Pancreas (tissue), 10 donors: ENCODE measurements around the gene PVALB. TPM values are rescaled to one million over a fixed set of nuclear protein-coding genes. Genes with fewer than 3 reads are reported as not detected.
A peak's percentile ranks its signal among the peaks of the same experiment; 100 is the strongest.
"Not testable (repeated sequence)": the region's sequence is repeated elsewhere in the genome, so short reads cannot be mapped to it uniquely, and the experiment has no call there.

Source experiments
- ATAC-seq, 4 donors: fragments of 200-7000 bp; cut with Tn5 transposase; one replicate each; pipeline versions ENCODE4 v1.8.0 to v1.9.1; 2020; ENCODE audit warnings: mild to moderate bottlenecking in 4 of 4, moderate library complexity in 4 of 4
- DNase-seq, 6 donors: peaks; one replicate each; pipeline ENCODE4 v3.0.0-alpha.2; 2020
- FAIRE-seq: peaks from 2 replicates; lab custom pipeline; 2012; peaks lifted over from hg19 to GRCh38; lab: Jason Lieb, UNC
- H3K27ac ChIP-seq, 4 donors: fragments of 200-600 bp; sonication (generic); 1 replicate in 3 of 4; 2 replicates in 1 of 4; pipeline versions ENCODE4 v1.5.0 to v1.8.0; 2020
- H3K27me3 ChIP-seq, 4 donors: fragments of 200-600 bp; one replicate each; pipeline ENCODE4 v1.8.0; 2021
- H3K36me3 ChIP-seq, 3 donors: fragments of 200-600 bp; sonication (generic) in 1 of 3; one replicate each; pipeline versions ENCODE4 v1.5.0 to v1.8.0; 2020 to 2021
- H3K4me1 ChIP-seq, 3 donors: fragments of 200-600 bp; one replicate each; pipeline ENCODE4 v1.8.0; 2021
- H3K4me3 ChIP-seq, 4 donors: fragments of 200-600 bp; sonication (generic) in 2 of 4; one replicate each; pipeline versions ENCODE4 v1.5.0 to v1.8.0; 2020 to 2021
- H3K9me3 ChIP-seq, 4 donors: fragments of 200-600 bp; one replicate each; pipeline ENCODE4 v1.8.0; 2021
- CTCF ChIP-seq, 4 donors: fragments of 200-600 bp; sonication (generic) in 3 of 4; IDR thresholded peaks; one replicate each; pipeline versions ENCODE4 v1.5.0 to v1.8.0; 2021; ENCODE audit warnings: antibody characterized with exemption in 4 of 4
- WGBS, 2 donors: extraction: QIAGEN DNeasy Blood & Tissue Kit; methylation state at CpG; one replicate each; pipeline ENCODE4 v1.1.7; 2013; 5-methylcytosine and 5-hydroxymethylcytosine counted together
- intact Hi-C, 3 donors: fragments of 100-400 bp; cut with DNase I; formaldehyde crosslinking; loops; one replicate each; pipeline versions ENCODE4 v1.11.1 to v1.14.2; 2022
- polyA plus RNA-seq, 2 donors: library from polyadenylated mRNA; stranded (reverse); fragments of 200-250 nt; gene quantifications; one replicate each; pipeline ENCODE4 v1.2.3, GENCODE V29; 2013
- total RNA-seq, 6 donors: library from RNA; stranded (reverse); fragmentation: NEBNext Ultra II Directional in 4 of 6; extraction: Animal tissue kit (Norgen Biotek cat#: 25700) in 4 of 6; gene quantifications; one replicate each; pipeline versions ENCODE4 v1.2.1 to v1.2.4, GENCODE V29; 2021 to 2023
- donor health status: healthy with polysubstance abuse.
- donor health status: DM: no; HTN: no; CAD: no; lungs with moderate emphysema.
- donor health status: DM: no; HTN: no; CAD: no.
- donor health status: control.
- donor health status: control.
- donor health status: Bipolar disorder and iron deficiency.
- donor health status: DM: yes; HTN: yes; CAD: no.
- donor health status: DM: no; HTN: no; CAD: no.
- donor health status: DM: no; HTN: no; CAD: no.
- donor health status: DM: yes; HTN: yes; CAD: no.

Gene PVALB
- total and polyA plus RNA-seq, 8 donors: 0.54 TPM; not detected in 7

- Histone ChIP-seq H3K36me3 (no peaks in the 10 kb centered on the region), H3K4me3 (no peak overlapping the region), H3K27ac (no peak overlapping the region), H3K9me3 (no peaks in the 10 kb centered on the region), H3K4me1 (no peaks in the 10 kb centered on the region), H3K27me3 (no peaks in the 10 kb centered on the region)
- 80 to 83% methylated on average over 6 of the region's 6 CpGs for WGBS, 2 donors
- FAIRE-seq (no peak), DNase-seq (no peak), ATAC-seq (no peak)
- no peak for TF ChIP-seq CTCF (IDR thresholded peaks at IDR 0.05)
- intact Hi-C loops: no loop called here
Measured at GRCh38 chr22:36755316-36755715, 61.5 kb downstream of the PVALB start.

GRCh38 chr22:36754881-36755280 is 62.0 kb downstream of the PVALB start:
- WGBS, 2 donors: 88 to 89% methylated on average over 9 of the region's 9 CpGs
- FAIRE-seq, H3K27me3 ChIP-seq, H3K27ac ChIP-seq, H3K4me3 ChIP-seq, DNase-seq, H3K9me3 ChIP-seq, H3K4me1 ChIP-seq, intact Hi-C loops, H3K36me3 ChIP-seq, ATAC-seq: not testable (repeated sequence)

GRCh38 chr22:36753916-36754315 is 62.9 kb downstream of the PVALB start:
- intact Hi-C loops: no loop called here
- no peak for TF ChIP-seq CTCF (IDR thresholded peaks at IDR 0.05)
- no peak for ATAC-seq

GRCh38 chr22:36753120-36753802 is 63.6 kb downstream of the PVALB start:
- H3K36me3 ChIP-seq: no peaks in the 10 kb centered on the region
- ATAC-seq (peak in 2 of 4 donors; percentile 31 to 46), FAIRE-seq (no peak), DNase-seq (peak in 1 of 6 donors; percentile 35)
- no peak overlapping the region for H3K4me3 ChIP-seq
- H3K4me1 ChIP-seq: no peaks in the 10 kb centered on the region
- no peaks in the 10 kb centered on the region for H3K9me3 ChIP-seq
- no peaks in the 10 kb centered on the region for H3K27me3 ChIP-seq
- H3K27ac ChIP-seq: no peak overlapping the region
- intact Hi-C loops: no loop called here
- TF ChIP-seq CTCF (IDR thresholded peaks at IDR 0.05): no peak
- 55 to 65% methylated on average over 4 of the region's 4 CpGs for WGBS, 2 donors

More at GRCh38 chr22:36753916-36754315, 62.9 kb downstream of the PVALB start:
- Histone ChIP-seq H3K4me3 (no peak overlapping the region), H3K27me3 (no peaks in the 10 kb centered on the region), H3K4me1 (no peaks in the 10 kb centered on the region), H3K9me3 (no peaks in the 10 kb centered on the region), H3K36me3 (no peaks in the 10 kb centered on the region), H3K27ac (no peak overlapping the region)
- WGBS, 2 donors: 74 to 83% methylated on average over 12 of the region's 12 CpGs
- no peak for DNase-seq
- FAIRE-seq: no peak

Other genes with a start within 250 kb of the PVALB start
- not detected for gene CACNG2, start 113.3 kb downstream of the PVALB start, total RNA-seq
- under 1 TPM in 1 of 2 donors, not detected in 1; 0.05 TPM for gene CACNG2, start 113.3 kb downstream of the PVALB start, polyA plus RNA-seq
- gene IFT27, start 40.9 kb downstream of the PVALB start, total RNA-seq: 10 to 100 TPM; 11.7 to 21.1 (median 14.1) TPM
- 10 to 100 TPM; 21.9 to 23.8 TPM for gene IFT27, start 40.9 kb downstream of the PVALB start, polyA plus RNA-seq
- 1 to 10 TPM in 4 of 6 donors, under 1 TPM in 2; 0.32 to 7.1 (median 1.8) TPM for gene NCF4, start 44.0 kb upstream of the PVALB start, total RNA-seq
- gene NCF4, start 44.0 kb upstream of the PVALB start, polyA plus RNA-seq: 1 to 10 TPM; 4.0 to 6.5 TPM
- 1 to 10 TPM in 4 of 6 donors, under 1 TPM in 2; 0.46 to 4.3 (median 1.8) TPM for gene CSF2RB, start 96.6 kb upstream of the PVALB start, total RNA-seq
- gene CSF2RB, start 96.6 kb upstream of the PVALB start, polyA plus RNA-seq: 1 to 10 TPM in 1 of 2 donors, under 1 TPM in 1; 0.87 to 2.6 TPM
- 10 to 100 TPM; 22.9 to 45.7 (median 35.4) TPM for gene TST, start 202.4 kb upstream of the PVALB start, total RNA-seq
- gene TST, start 202.4 kb upstream of the PVALB start, polyA plus RNA-seq: 10 to 100 TPM; 51.5 to 52.3 TPM
- gene MPST, start 202.7 kb upstream of the PVALB start, total RNA-seq: 10 to 100 TPM; 46.4 to 77.2 (median 50.9) TPM
- 100 to 1,000 TPM in 1 of 2 donors, 10 to 100 TPM in 1; 56.1 to 161 TPM for gene MPST, start 202.7 kb upstream of the PVALB start, polyA plus RNA-seq
- 1 to 10 TPM; 2.6 to 9.1 (median 3.3) TPM for gene KCTD17, start 234.7 kb upstream of the PVALB start, total RNA-seq
- gene KCTD17, start 234.7 kb upstream of the PVALB start, polyA plus RNA-seq: 10 to 100 TPM; 10.3 to 11.8 TPM